GM21737 (cell line): ENCODE results near the gene SHC2.
"Not testable (repeated sequence)": the region's sequence is repeated elsewhere in the genome, so short reads cannot be mapped to it uniquely, and the experiment has no call there.

Experiments
- ATAC-seq: cut with Tn5 transposase; IDR thresholded peaks from one replicate; pipeline ENCODE4 v1.9.1; 2021; ENCODE audit warnings: mild to moderate bottlenecking, moderate library complexity; ENCODE audit not compliant: unreplicated experiment

Gene SHC2

GRCh38 chr19:493391-494170, 32.7 kb upstream of the SHC2 start:
- ATAC-seq, result no peak

- no peak for ATAC-seq
Measured at GRCh38 chr19:492091-492531, 31.3 kb upstream of the SHC2 start.

GRCh38 chr19:491146-491741, 30.4 kb upstream of the SHC2 start:
- no peak for ATAC-seq

GRCh38 chr19:489418-490196, 28.8 kb upstream of the SHC2 start:
- ATAC-seq, result no peak

- peak; percentile 82 for ATAC-seq
Measured at GRCh38 chr19:488505-489417, 27.9 kb upstream of the SHC2 start.

- ATAC-seq, result no peak
Measured at GRCh38 chr19:485583-486236, 24.9 kb upstream of the SHC2 start.

GRCh38 chr19:485077-485476, 24.2 kb upstream of the SHC2 start:
- ATAC-seq, result no peak

- no peak for ATAC-seq
Measured at GRCh38 chr19:484494-484893, 23.7 kb upstream of the SHC2 start.

- ATAC-seq, result no peak
Measured at GRCh38 chr19:483332-484072, 22.7 kb upstream of the SHC2 start.

GRCh38 chr19:482186-483041, 21.6 kb upstream of the SHC2 start:
- ATAC-seq, result no peak

- ATAC-seq, result not testable (repeated sequence)
Measured at GRCh38 chr19:481100-481499, 20.3 kb upstream of the SHC2 start.

- no peak for ATAC-seq
Measured at GRCh38 chr19:480016-480855, 19.4 kb upstream of the SHC2 start.

- no peak for ATAC-seq
Measured at GRCh38 chr19:478976-479375, 18.1 kb upstream of the SHC2 start.

- no peak for ATAC-seq
Measured at GRCh38 chr19:478236-478903, 17.5 kb upstream of the SHC2 start.

- no peak for ATAC-seq
Measured at GRCh38 chr19:475360-475759, 14.5 kb upstream of the SHC2 start.

- no peak for ATAC-seq
Measured at GRCh38 chr19:474126-475078, 13.6 kb upstream of the SHC2 start.
